Smooth muscle cell (in vitro differentiated cells): ENCODE measurements around the gene HTT. TPM values are rescaled to one million over a fixed set of nuclear protein-coding genes. Genes with fewer than 3 reads are reported as not detected.

Source experiments
- DNase-seq: peaks from one replicate; lab custom pipeline; 2025; ENCODE audit not compliant: unreplicated experiment; lab: John Stamatoyannopoulos, UW
- H2AFZ ChIP-seq: fragments of 200-600 bp; sonication (generic); 2 replicates; pipeline ENCODE4 v1.6.0; 2016; ENCODE audit warnings: antibody characterized with exemption, low read depth, mild to moderate bottlenecking
- H3F3A ChIP-seq: fragments of 200-600 bp; sonication (generic); 2 replicates; pipeline ENCODE4 v1.6.0; 2017; ENCODE audit warnings: antibody characterized with exemption, low read depth
- H3K27ac ChIP-seq: fragments of 200-600 bp; sonication (generic); 2 replicates; pipeline ENCODE4 v1.5.1; 2016; ENCODE audit warnings: low read depth, mild to moderate bottlenecking
- H3K27me3 ChIP-seq: fragments of 200-600 bp; sonication (generic); 2 replicates; pipeline ENCODE4 v1.6.1; 2016; ENCODE audit warnings: low read depth, mild to moderate bottlenecking
- H3K36me3 ChIP-seq: fragments of 200-600 bp; sonication (generic); 2 replicates; pipeline ENCODE4 v1.5.1; 2016; ENCODE audit warnings: low read depth
- H3K4me1 ChIP-seq: fragments of 200-600 bp; sonication (generic); 2 replicates; pipeline ENCODE4 v1.5.1; 2016; ENCODE audit warnings: low read depth
- H3K4me2 ChIP-seq: fragments of 200-600 bp; sonication (generic); 2 replicates; pipeline ENCODE4 v1.6.0; 2016; ENCODE audit warnings: mild to moderate bottlenecking
- H3K4me3 ChIP-seq: fragments of 200-600 bp; sonication (generic); 2 replicates; pipeline ENCODE4 v1.5.1; 2016; ENCODE audit warnings: mild to moderate bottlenecking
- H3K79me2 ChIP-seq: fragments of 200-600 bp; sonication (generic); 2 replicates; pipeline ENCODE4 v1.6.0; 2016; ENCODE audit warnings: low read depth, mild to moderate bottlenecking
- H3K9ac ChIP-seq: fragments of 200-600 bp; sonication (generic); 2 replicates; pipeline ENCODE4 v1.6.0; 2016; ENCODE audit warnings: low read depth
- H3K9me3 ChIP-seq: fragments of 200-600 bp; sonication (generic); replicated peaks from 2 replicates; pipeline ENCODE4 v1.5.1; 2016; ENCODE audit warnings: low read depth
- H4K20me1 ChIP-seq: fragments of 200-600 bp; sonication (generic); 2 replicates; pipeline ENCODE4 v1.6.0; 2016; ENCODE audit warnings: low read depth
- WGBS: methylation state at CpG from one replicate; pipeline ENCODE4 v1.1.7; 2016; ENCODE audit warnings: low lambda C conversion rate; 5-methylcytosine and 5-hydroxymethylcytosine counted together
- polyA plus RNA-seq: library from polyadenylated mRNA; unstranded; fragments of >200 nt; fragmentation: Nextera tagmentation; extraction: Ambion mirVana; gene quantifications from 2 replicates; pipeline ENCODE4 v1.2.1, GENCODE V29; 2016
- total RNA-seq: library from RNA; depleted of rRNA; stranded (reverse); fragments of >200 nt; gene quantifications from 2 replicates; pipeline ENCODE4 v1.2.3, GENCODE V29; 2014
- TF ChIP-seq, protein P1 (sequence below): fragments of 200-600 bp; sonication (generic); IDR thresholded peaks from 2 replicates; pipeline ENCODE4 v1.5.1; 2017; ENCODE audit warnings: borderline replicate concordance, mild to moderate bottlenecking, antibody characterized with exemption; ENCODE audit not compliant: insufficient read depth, poor library complexity, severe bottlenecking

The HTT gene
- total and polyA plus RNA-seq, 2 experiments from 2014 or later, result 7.1 to 16.4 TPM

DNA sequence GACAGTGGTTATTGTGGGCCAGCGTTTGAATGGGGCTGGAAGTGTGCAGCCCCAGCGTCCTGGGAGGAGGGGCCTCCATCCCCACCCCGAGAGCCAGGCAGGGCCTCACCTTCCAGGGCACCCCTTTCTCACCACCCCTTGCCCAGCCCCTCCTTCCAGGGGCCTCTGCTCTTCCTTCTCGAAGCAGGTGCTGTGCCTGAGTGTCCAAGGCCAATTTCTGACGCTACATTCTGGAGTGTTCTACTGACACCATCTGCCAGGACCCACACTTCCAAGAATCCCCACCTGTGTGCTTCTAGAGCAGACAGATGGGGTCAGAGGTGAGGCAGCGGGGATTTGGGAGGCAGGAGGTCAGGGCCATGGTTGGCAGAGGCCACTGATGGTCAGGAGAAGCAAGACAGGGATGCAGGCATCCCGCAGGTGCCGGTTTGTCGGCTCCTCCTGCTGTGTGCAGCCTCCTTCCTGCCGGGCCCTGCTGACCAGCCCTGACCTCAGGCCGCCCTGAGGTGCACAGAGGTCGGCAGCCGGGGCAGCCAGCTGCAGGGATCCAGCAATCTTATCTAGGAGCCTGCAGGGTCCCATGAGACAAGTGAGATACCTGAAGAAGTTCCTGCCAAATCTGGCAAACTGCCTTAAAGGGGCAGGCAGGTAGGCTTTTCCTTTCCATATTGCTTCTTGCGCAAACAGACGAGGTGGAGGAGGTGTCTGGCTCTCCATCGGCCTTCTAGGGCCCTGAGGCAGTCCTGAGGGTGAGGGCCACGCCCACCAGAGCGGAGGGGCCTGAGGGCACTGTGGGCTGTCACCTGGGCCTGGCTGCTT lies 193.3 kb downstream of the HTT start:
- H3K27ac ChIP-seq, result no peak overlapping the region
- no peak for DNase-seq
- no peaks in the 10 kb centered on the region for H3F3A ChIP-seq
- H3K4me1 ChIP-seq, result no peaks in the 10 kb centered on the region
- H4K20me1 ChIP-seq, result no peaks in the 10 kb centered on the region
- H3K79me2 ChIP-seq, result no peaks in the 10 kb centered on the region
- H3K36me3 ChIP-seq, result no peaks in the 10 kb centered on the region
- no peak overlapping the region for H3K4me3 ChIP-seq
- H3K9ac ChIP-seq, result no peak overlapping the region
- no peak overlapping the region for H2AFZ ChIP-seq
- H3K4me2 ChIP-seq, result no peak overlapping the region
- TF ChIP-seq, protein P1, sequence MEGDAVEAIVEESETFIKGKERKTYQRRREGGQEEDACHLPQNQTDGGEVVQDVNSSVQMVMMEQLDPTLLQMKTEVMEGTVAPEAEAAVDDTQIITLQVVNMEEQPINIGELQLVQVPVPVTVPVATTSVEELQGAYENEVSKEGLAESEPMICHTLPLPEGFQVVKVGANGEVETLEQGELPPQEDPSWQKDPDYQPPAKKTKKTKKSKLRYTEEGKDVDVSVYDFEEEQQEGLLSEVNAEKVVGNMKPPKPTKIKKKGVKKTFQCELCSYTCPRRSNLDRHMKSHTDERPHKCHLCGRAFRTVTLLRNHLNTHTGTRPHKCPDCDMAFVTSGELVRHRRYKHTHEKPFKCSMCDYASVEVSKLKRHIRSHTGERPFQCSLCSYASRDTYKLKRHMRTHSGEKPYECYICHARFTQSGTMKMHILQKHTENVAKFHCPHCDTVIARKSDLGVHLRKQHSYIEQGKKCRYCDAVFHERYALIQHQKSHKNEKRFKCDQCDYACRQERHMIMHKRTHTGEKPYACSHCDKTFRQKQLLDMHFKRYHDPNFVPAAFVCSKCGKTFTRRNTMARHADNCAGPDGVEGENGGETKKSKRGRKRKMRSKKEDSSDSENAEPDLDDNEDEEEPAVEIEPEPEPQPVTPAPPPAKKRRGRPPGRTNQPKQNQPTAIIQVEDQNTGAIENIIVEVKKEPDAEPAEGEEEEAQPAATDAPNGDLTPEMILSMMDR, result no peak
- H3K9me3 ChIP-seq, result no peaks in the 10 kb centered on the region
- no peaks in the 10 kb centered on the region for H3K27me3 ChIP-seq
- WGBS, result 76% methylated on average over 18 of the region's 18 CpGs

DNA sequence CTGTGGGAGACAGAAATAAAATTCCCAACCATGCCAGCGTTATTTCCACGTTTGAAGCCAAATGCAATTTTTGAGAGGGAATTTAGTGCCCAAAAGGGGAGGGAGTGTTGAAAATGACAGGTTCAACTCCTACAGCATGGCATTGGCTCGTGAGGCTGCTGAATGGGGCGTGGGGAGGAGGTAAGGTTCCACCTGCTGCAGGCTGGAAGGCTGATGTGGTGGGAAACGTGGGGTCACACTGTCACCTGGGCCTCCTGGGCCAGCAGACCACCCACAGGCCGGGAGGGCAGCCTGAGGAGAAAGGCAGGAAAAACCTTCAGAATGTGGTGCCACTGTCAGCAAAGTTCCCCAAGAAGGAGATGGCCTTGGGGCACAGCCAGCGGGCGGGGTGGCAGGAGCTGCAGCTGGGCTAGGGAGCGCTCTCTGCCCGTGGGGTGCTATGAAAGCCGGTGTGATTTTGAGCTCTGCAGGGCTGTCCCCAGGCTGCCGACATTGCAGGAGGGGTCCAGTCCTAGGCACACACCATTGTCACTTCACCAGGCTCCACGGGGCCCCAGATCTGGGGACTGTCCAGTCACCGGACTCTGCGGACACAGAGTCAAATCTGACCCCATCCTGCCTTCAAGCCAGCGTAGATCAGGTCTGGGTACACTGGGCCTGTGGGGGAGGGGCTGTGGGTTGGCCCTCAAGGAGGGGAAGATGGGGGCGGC lies 194.1 kb downstream of the HTT start:
- DNase-seq, result no peak
- Histone ChIP-seq H3K4me2 (no peak overlapping the region), H3K4me3 (no peak overlapping the region), H3F3A (no peaks in the 10 kb centered on the region), H3K79me2 (no peaks in the 10 kb centered on the region), H3K4me1 (no peaks in the 10 kb centered on the region), H3K9ac (no peak overlapping the region), H3K27me3 (no peaks in the 10 kb centered on the region), H3K27ac (no peak overlapping the region), H4K20me1 (no peaks in the 10 kb centered on the region), H3K36me3 (no peaks in the 10 kb centered on the region), H2AFZ (no peak overlapping the region), H3K9me3 (no peaks in the 10 kb centered on the region)
- TF ChIP-seq, protein P1, result no peak
- 89% methylated on average over 17 of the region's 17 CpGs for WGBS

DNA sequence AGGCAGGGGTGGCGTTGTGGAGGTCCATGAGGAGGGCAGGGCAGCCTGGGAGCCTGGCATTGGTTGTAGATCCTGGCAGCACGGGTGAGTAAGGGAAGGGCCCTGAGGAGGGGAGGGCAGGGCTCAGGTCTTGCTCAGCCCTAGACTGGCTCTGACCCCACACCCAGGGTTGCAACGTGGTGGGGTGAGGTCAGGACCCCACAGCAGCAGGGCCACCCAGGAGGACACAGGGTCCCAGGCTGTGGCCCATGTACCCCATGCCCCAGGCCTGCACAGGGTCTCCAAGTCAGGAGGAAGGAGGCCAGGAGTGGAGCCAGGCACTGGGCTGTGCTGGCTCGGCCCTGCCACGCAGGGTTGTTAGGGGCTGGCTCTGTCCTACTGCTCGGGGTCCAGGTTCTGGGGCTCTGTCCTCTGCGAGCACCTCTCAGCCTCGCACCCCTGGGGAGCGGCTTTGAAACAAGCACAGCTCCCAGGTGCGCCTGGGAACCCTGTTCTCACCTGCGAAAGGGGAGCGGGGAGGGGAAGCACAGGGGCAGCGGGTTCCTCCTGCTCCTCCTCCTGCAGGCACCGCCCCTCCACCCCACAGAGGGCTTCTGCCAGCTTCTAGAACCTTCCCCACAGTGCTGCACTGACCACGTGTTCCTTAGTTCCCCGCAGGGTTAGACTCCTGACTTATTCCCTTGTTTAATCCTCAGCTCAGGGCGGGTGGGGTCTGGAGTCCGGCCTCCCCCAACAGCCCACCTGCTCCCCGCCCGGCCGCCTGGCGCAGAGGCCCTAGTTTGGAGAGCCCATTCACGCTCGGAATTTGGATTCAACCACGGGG lies 194.8 kb downstream of the HTT start:
- Histone ChIP-seq H3K4me1 (no peaks in the 10 kb centered on the region), H3K27ac (no peak overlapping the region), H3K4me3 (no peak overlapping the region), H3K79me2 (no peaks in the 10 kb centered on the region), H3K36me3 (no peaks in the 10 kb centered on the region), H3F3A (no peaks in the 10 kb centered on the region), H3K27me3 (no peaks in the 10 kb centered on the region), H2AFZ (no peak overlapping the region), H3K4me2 (no peak overlapping the region), H4K20me1 (no peaks in the 10 kb centered on the region), H3K9me3 (no peaks in the 10 kb centered on the region), H3K9ac (no peak overlapping the region)
- 91% methylated on average over 23 of the region's 25 CpGs for WGBS
- TF ChIP-seq, protein P1, result no peak
- no peak for DNase-seq
